Naive thymus-derived CD4-positive, alpha-beta T cell (primary cell): ENCODE results near the gene MACROD2. TPM values are rescaled to one million over a fixed set of nuclear protein-coding genes. Genes with fewer than 3 reads are reported as not detected.

Source experiments
- ATAC-seq: fragments of 150-1000 bp; cut with Tn5 transposase; 2 replicates; pipeline ENCODE4 v1.10.0; 2021; ENCODE audit warnings: mild to moderate bottlenecking, moderate library complexity
- CTCF ChIA-PET: fragments of 350-600 bp; sonication (Branson Sonifier 250); formaldehyde crosslinking; loops from one replicate; lab custom pipeline; 2021; ENCODE audit warnings: antibody characterized with exemption; lab: Charles Lee
- POLR2A ChIA-PET: fragments of 350-600 bp; sonication (Branson Sonifier 250); formaldehyde crosslinking; loops from one replicate; lab custom pipeline; 2021; ENCODE audit warnings: antibody characterized with exemption, inconsistent platforms; lab: Charles Lee
- DNase-seq, 9 donors: peaks; one replicate each; pipeline versions ENCODE4 v3.0.0 to v3.0.0-alpha.2; 2020 to 2022; ENCODE audit warnings: mixed read lengths in 1 of 9
- H3K27ac ChIP-seq: one replicate; pipeline ENCODE4 v1.7.0; 2013; ENCODE audit warnings: mild to moderate bottlenecking, low read depth, low read length, moderate library complexity
- H3K27me3 ChIP-seq, 2 donors: one replicate each; pipeline ENCODE4 v1.7.0; 2013; ENCODE audit warnings: low read length in 2 of 2, mild to moderate bottlenecking in 2 of 2, moderate library complexity in 2 of 2; ENCODE audit not compliant: control insufficient read depth in 2 of 2, insufficient read depth in 2 of 2
- H3K36me3 ChIP-seq, 3 experiments: 1 replicate in 2 of 3; 2 replicates in 1 of 3; pipeline ENCODE4 v1.7.0; 2013; ENCODE audit warnings: low read length in 3 of 3, mild to moderate bottlenecking in 3 of 3, moderate library complexity in 1 of 3; ENCODE audit not compliant: insufficient read depth in 3 of 3, control insufficient read depth in 2 of 3
- H3K4me1 ChIP-seq, 2 donors: one replicate each; pipeline ENCODE4 v1.7.0; 2013; ENCODE audit warnings: low read length in 2 of 2, mild to moderate bottlenecking in 2 of 2, moderate library complexity in 1 of 2; ENCODE audit not compliant: control insufficient read depth in 2 of 2, insufficient read depth in 2 of 2
- H3K4me3 ChIP-seq: 2 replicates; pipeline ENCODE4 v1.7.0; 2013; ENCODE audit warnings: mild to moderate bottlenecking, low read length
- H3K9me3 ChIP-seq, 3 experiments: 1 replicate in 2 of 3; 2 replicates in 1 of 3; pipeline ENCODE4 v1.7.0; 2013; ENCODE audit warnings: low read length in 3 of 3; ENCODE audit not compliant: control insufficient read depth in 2 of 3
- H3K27ac Mint-ChIP-seq, 9 donors: one replicate each; pipeline ENCODE4 v1.8.0; 2020 to 2022; ENCODE audit warnings: mixed read lengths in 9 of 9, mild to moderate bottlenecking in 8 of 9, moderate library complexity in 5 of 9, inconsistent platforms in 2 of 9
- H3K27me3 Mint-ChIP-seq, 5 donors: one replicate each; pipeline ENCODE4 v1.8.0; 2021 to 2022; ENCODE audit warnings: mixed read lengths in 5 of 5, mild to moderate bottlenecking in 1 of 5
- H3K36me3 Mint-ChIP-seq, 5 donors: one replicate each; pipeline ENCODE4 v1.8.0; 2020 to 2022; ENCODE audit warnings: mixed read lengths in 5 of 5, mild to moderate bottlenecking in 3 of 5, inconsistent platforms in 1 of 5
- H3K4me1 Mint-ChIP-seq, 7 donors: one replicate each; pipeline ENCODE4 v1.8.0; 2020 to 2022; ENCODE audit warnings: mixed read lengths in 7 of 7, mild to moderate bottlenecking in 3 of 7, inconsistent platforms in 1 of 7
- H3K4me3 Mint-ChIP-seq, 10 donors: one replicate each; pipeline ENCODE4 v1.8.0; 2020 to 2022; ENCODE audit warnings: mild to moderate bottlenecking in 10 of 10, mixed read lengths in 10 of 10, moderate library complexity in 6 of 10, inconsistent platforms in 2 of 10
- H3K9me3 Mint-ChIP-seq, 11 donors: one replicate each; pipeline ENCODE4 v1.8.0; 2020 to 2022; ENCODE audit warnings: mixed read lengths in 11 of 11, mild to moderate bottlenecking in 4 of 11, inconsistent platforms in 1 of 11, moderate library complexity in 1 of 11
- intact Hi-C, 2 donors: fragments of 100-400 bp; cut with micrococcal nuclease; formaldehyde crosslinking; loops; one replicate each; pipeline ENCODE4 v1.15.1; 2023
- polyA plus RNA-seq, 2 donors: library from polyadenylated mRNA; unstranded; fragments of 300-500 nt; fragmentation: Illumina TruSeq; gene quantifications; one replicate each; pipeline ENCODE4 v1.2.3, GENCODE V29; 2021
- total RNA-seq, 6 experiments: library from RNA in 5 of 6; stranded (reverse) in 5 of 6; gene quantifications; 1 replicate in 5 of 6; 2 replicates in 1 of 6; pipeline ENCODE4 v1.2.3 and lab custom pipeline; 2021 to 2026

MACROD2 gene
- total and polyA plus RNA-seq, 7 experiments from 2014 or later = 0.27 to 0.86 (median 0.34) TPM; not detected in 4

- ATAC-seq (no peak), DNase-seq (no peak)
- H3K4me3 Mint-ChIP-seq = no peak overlapping the region
- H3K27ac Mint-ChIP-seq = no peak overlapping the region
- no peaks in the 10 kb centered on the region for H3K27me3 Mint-ChIP-seq
- intact Hi-C loops = no loop called here
- no peaks in the 10 kb centered on the region for H3K27me3 ChIP-seq
- H3K4me1 ChIP-seq = no peaks in the 10 kb centered on the region
- no peak overlapping the region for H3K27ac ChIP-seq
- H3K36me3 ChIP-seq = no peaks in the 10 kb centered on the region
- peaks cover 0 to 8% (median 0%) of the 10 kb centered on the region in 5 donors for H3K36me3 Mint-ChIP-seq
- CTCF ChIA-PET = no interaction called here
- no peak overlapping the region for H3K4me3 ChIP-seq
- H3K4me1 Mint-ChIP-seq = no peaks in the 10 kb centered on the region
- H3K9me3 ChIP-seq = no peaks in the 10 kb centered on the region
- POLR2A ChIA-PET = no interaction called here
- peaks cover 2 to 43% (median 23%) of the 10 kb centered on the region in 11 donors for H3K9me3 Mint-ChIP-seq
Measured at GRCh38 chr20:14984768-14985622, 989.7 kb downstream of the MACROD2 start.

DNA sequence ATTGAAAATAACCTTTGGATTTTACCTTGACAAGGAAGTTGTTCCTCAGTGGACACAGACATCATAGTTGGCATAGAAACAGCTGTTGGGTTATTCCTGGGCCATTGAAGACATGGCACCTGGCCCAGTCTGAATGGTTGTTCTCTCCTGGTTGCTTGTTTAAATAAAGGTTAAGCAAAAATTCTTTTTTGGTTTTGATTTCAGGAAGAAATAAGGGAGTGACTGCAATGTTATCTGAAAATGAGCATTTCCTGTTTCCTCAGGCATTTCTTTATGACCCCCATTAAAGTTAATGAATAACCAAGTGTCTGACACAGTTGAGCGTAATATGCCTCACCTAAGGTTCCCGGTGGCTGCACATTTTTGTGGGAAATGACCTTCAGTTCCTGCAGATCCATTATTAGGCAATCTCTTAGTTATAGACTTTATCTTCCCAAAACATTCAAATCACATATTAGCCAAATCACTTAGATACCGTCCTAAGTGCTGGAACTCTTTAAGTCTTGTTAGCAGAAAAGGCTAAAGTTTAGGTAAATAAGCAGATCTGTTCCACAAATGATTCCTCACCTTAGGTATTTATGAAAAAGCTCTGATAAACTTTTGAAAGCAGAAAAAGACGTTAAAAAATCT, 990.8 kb downstream of the MACROD2 start:
- Histone ChIP-seq H3K27ac (no peak overlapping the region), H3K4me3 (no peak overlapping the region), H3K4me1 (no peaks in the 10 kb centered on the region), H3K36me3 (no peaks in the 10 kb centered on the region), H3K27me3 (no peaks in the 10 kb centered on the region), H3K9me3 (no peaks in the 10 kb centered on the region)
- Mint-ChIP-seq H3K27me3 (no peaks in the 10 kb centered on the region), H3K9me3 (peaks cover 2 to 35% (median 20%) of the 10 kb centered on the region in 11 donors), H3K4me1 (no peaks in the 10 kb centered on the region), H3K27ac (no peak overlapping the region), H3K4me3 (no peak overlapping the region), H3K36me3 (peaks cover 0 to 8% (median 0%) of the 10 kb centered on the region in 5 donors)
- ATAC-seq = no peak
- ChIA-PET CTCF (no interaction called here), POLR2A (no interaction called here)
- no peak for DNase-seq
- intact Hi-C loops = no loop called here

DNA sequence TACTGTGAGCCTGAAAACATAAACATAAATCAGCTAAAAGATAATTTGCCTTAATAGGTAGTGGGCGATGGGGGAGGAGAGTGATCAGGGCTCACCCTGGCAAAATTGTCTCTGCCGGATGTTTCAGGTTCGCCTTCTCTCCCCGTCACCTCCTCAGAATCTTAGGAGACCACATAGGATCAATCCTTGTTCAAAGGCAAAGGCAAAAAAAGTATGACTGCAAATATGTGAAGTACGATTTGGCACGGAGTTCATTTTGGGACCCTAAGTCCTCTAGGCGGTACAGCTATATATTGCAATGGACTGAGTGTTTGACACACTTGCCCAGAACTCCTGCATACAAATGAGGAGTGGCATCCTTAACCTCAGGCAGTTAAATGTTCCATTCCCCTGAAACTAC, 991.3 kb downstream of the MACROD2 start:
- H3K4me3 Mint-ChIP-seq = no peak overlapping the region

DNA sequence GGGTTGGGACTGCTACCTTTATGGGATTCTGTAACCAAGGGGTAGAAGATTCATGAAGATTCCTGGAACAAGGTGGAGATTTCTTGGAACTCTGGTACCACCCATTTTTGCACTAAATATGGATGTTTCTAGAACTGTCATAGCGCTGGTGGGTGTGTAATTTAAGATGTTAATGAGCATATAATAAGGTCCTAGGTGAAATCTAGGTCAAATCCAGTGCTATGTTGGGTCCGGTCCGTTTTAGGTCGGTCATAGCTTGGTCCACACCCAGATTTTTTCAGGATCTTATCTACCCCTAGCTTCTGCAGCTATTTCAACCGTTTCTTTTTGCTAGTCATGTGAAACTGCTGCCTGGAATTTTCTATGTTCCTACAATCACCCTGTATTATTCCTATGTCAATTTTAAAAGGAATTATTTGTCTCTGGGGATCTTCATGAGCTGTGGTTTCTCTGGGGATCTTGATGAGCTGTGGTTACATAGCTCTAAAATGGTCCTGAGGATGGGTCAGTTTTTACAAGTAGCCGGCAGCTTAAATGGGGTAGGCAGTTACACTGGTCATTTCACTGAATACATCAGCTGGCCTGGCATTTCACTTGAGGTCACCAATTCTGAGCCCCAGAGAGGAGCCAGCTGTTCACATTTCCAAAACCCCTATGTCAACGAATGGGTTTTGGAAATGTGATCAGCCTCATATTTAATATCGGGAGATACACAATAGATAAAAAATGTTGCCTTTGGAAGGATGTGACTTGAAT, 994.4 kb downstream of the MACROD2 start:
- POLR2A ChIA-PET = no interaction called here

More for the DNA sequence above, 991.3 kb downstream of the MACROD2 start:
- ATAC-seq = no peak
- H3K4me1 Mint-ChIP-seq = no peaks in the 10 kb centered on the region
- H3K27me3 Mint-ChIP-seq = no peaks in the 10 kb centered on the region
- POLR2A ChIA-PET = no interaction called here
- H3K9me3 Mint-ChIP-seq = peaks cover 2 to 32% (median 15%) of the 10 kb centered on the region in 11 donors
- Histone ChIP-seq H3K4me3 (no peak overlapping the region), H3K27me3 (no peaks in the 10 kb centered on the region), H3K27ac (no peak overlapping the region), H3K36me3 (no peaks in the 10 kb centered on the region), H3K9me3 (no peaks in the 10 kb centered on the region), H3K4me1 (no peaks in the 10 kb centered on the region)
- no peak for DNase-seq
- CTCF ChIA-PET = no interaction called here
- no peak overlapping the region for H3K27ac Mint-ChIP-seq
- intact Hi-C loops = no loop called here
- H3K36me3 Mint-ChIP-seq = peaks cover 0 to 6% (median 0%) of the 10 kb centered on the region in 5 donors

GRCh38 chr20:14991023-14991422, 995.7 kb downstream of the MACROD2 start:
- POLR2A ChIA-PET = no interaction called here
- Histone ChIP-seq H3K27ac (no peak overlapping the region), H3K4me3 (no peak overlapping the region), H3K27me3 (no peaks in the 10 kb centered on the region), H3K9me3 (no peaks in the 10 kb centered on the region), H3K4me1 (no peaks in the 10 kb centered on the region), H3K36me3 (no peaks in the 10 kb centered on the region)
- Mint-ChIP-seq H3K4me1 (no peaks in the 10 kb centered on the region), H3K27me3 (no peaks in the 10 kb centered on the region), H3K36me3 (no peaks in the 10 kb centered on the region), H3K4me3 (no peak overlapping the region), H3K27ac (no peak overlapping the region), H3K9me3 (peaks cover 0 to 17% (median 3%) of the 10 kb centered on the region in 11 donors)
- intact Hi-C loops = no loop called here
- CTCF ChIA-PET = no interaction called here
- ATAC-seq (no peak), DNase-seq (no peak)

More for the DNA sequence above, 994.4 kb downstream of the MACROD2 start:
- no peak overlapping the region for H3K4me3 ChIP-seq
- CTCF ChIA-PET = no interaction called here
- intact Hi-C loops = no loop called here
- no peaks in the 10 kb centered on the region for H3K36me3 ChIP-seq
- no peaks in the 10 kb centered on the region for H3K4me1 ChIP-seq
- peaks cover 0 to 13% (median 2%) of the 10 kb centered on the region in 11 donors for H3K9me3 Mint-ChIP-seq
- no peak overlapping the region for H3K4me3 Mint-ChIP-seq
- H3K36me3 Mint-ChIP-seq = no peaks in the 10 kb centered on the region
- H3K27ac Mint-ChIP-seq = no peak overlapping the region
- no peaks in the 10 kb centered on the region for H3K27me3 ChIP-seq
- no peaks in the 10 kb centered on the region for H3K4me1 Mint-ChIP-seq
- no peak overlapping the region for H3K27ac ChIP-seq
- H3K27me3 Mint-ChIP-seq = no peaks in the 10 kb centered on the region
- no peak for ATAC-seq
- no peak for DNase-seq
- H3K9me3 ChIP-seq = no peaks in the 10 kb centered on the region

GRCh38 chr20:14992153-14992552, 996.8 kb downstream of the MACROD2 start:
- Histone ChIP-seq H3K4me1 (no peaks in the 10 kb centered on the region), H3K9me3 (no peaks in the 10 kb centered on the region), H3K36me3 (no peaks in the 10 kb centered on the region), H3K27ac (no peak overlapping the region), H3K27me3 (no peaks in the 10 kb centered on the region), H3K4me3 (no peak overlapping the region)
- CTCF ChIA-PET = no interaction called here
- peaks cover 0 to 17% (median 3%) of the 10 kb centered on the region in 11 donors for H3K9me3 Mint-ChIP-seq
- intact Hi-C loops = no loop called here
- no peaks in the 10 kb centered on the region for H3K4me1 Mint-ChIP-seq
- no peaks in the 10 kb centered on the region for H3K36me3 Mint-ChIP-seq
- ATAC-seq (no peak), DNase-seq (no peak)
- POLR2A ChIA-PET = no interaction called here
- no peak overlapping the region for H3K4me3 Mint-ChIP-seq
- H3K27ac Mint-ChIP-seq = no peak overlapping the region
- no peaks in the 10 kb centered on the region for H3K27me3 Mint-ChIP-seq
